Natural killer cell (primary cell): ENCODE measurements around the gene PLEKHN1. TPM values are rescaled to one million over a fixed set of nuclear protein-coding genes. Genes with fewer than 3 reads are reported as not detected.

ENCODE experiments used
- ATAC-seq, 3 donors: fragments of 150-1000 bp in 2 of 3; fragments of 200-7000 bp in 1 of 3; cut with Tn5 transposase; 1 replicate in 1 of 3; 2 replicates in 2 of 3; pipeline ENCODE4 v1.10.0; 2021; ENCODE audit warnings: mild to moderate bottlenecking in 2 of 3, moderate library complexity in 2 of 3
- DNase-seq, 2 donors: peaks; one replicate each; pipeline versions ENCODE4 v3.0.0 to v3.0.0-alpha.2; 2013 to 2021; ENCODE audit warnings: mixed read lengths in 1 of 2
- H3K27ac ChIP-seq: one replicate; pipeline ENCODE4 v1.5.1; 2013; ENCODE audit warnings: mild to moderate bottlenecking, low read length
- H3K27me3 ChIP-seq: one replicate; pipeline ENCODE4 v1.6.1; 2013; ENCODE audit warnings: low read length; ENCODE audit not compliant: control insufficient read depth, insufficient read depth
- H3K36me3 ChIP-seq: one replicate; pipeline ENCODE4 v1.6.1; 2013; ENCODE audit warnings: low read length; ENCODE audit not compliant: control insufficient read depth, insufficient read depth
- H3K4me1 ChIP-seq: one replicate; pipeline ENCODE4 v1.6.1; 2013; ENCODE audit warnings: low read length; ENCODE audit not compliant: control insufficient read depth, insufficient read depth
- H3K4me3 ChIP-seq: one replicate; pipeline ENCODE4 v1.5.1; 2013; ENCODE audit warnings: low read length
- H3K9me3 ChIP-seq: one replicate; pipeline ENCODE4 v1.6.1; 2013; ENCODE audit warnings: low read length; ENCODE audit not compliant: control insufficient read depth, insufficient read depth
- H3K27ac Mint-ChIP-seq, 2 donors: one replicate each; pipeline ENCODE4 v1.8.0; 2022; ENCODE audit warnings: mild to moderate bottlenecking in 2 of 2, mixed read lengths in 2 of 2, moderate library complexity in 1 of 2
- H3K27me3 Mint-ChIP-seq, 2 donors: one replicate each; pipeline ENCODE4 v1.8.0; 2022; ENCODE audit warnings: low read depth in 2 of 2, mixed read lengths in 2 of 2
- H3K36me3 Mint-ChIP-seq: one replicate; pipeline ENCODE4 v1.8.0; 2022; ENCODE audit warnings: mixed read lengths
- H3K4me1 Mint-ChIP-seq, 2 donors: one replicate each; pipeline ENCODE4 v1.8.0; 2022; ENCODE audit warnings: mixed read lengths in 2 of 2
- H3K4me3 Mint-ChIP-seq: one replicate; pipeline ENCODE4 v1.8.0; 2022; ENCODE audit warnings: mild to moderate bottlenecking, moderate library complexity, mixed read lengths
- H3K9me3 Mint-ChIP-seq, 2 donors: one replicate each; pipeline ENCODE4 v1.8.0; 2022; ENCODE audit warnings: mixed read lengths in 2 of 2
- CTCF ChIP-seq: fragments of 200-600 bp; IDR thresholded peaks from one replicate; pipeline ENCODE4 v1.8.0; 2022; ENCODE audit warnings: antibody characterized with exemption
- WGBS: methylation state at CpG from one replicate; pipeline ENCODE4 v1.1.7; 2013; ENCODE audit warnings: missing lambda C conversion rate; ENCODE audit not compliant: insufficient coverage; 5-methylcytosine and 5-hydroxymethylcytosine counted together
- intact Hi-C: fragments of 100-400 bp; cut with micrococcal nuclease; formaldehyde crosslinking; loops from one replicate; pipeline ENCODE4 v1.14.2; 2022
- total RNA-seq, 4 donors: library from RNA; stranded (reverse); fragments of 120-200 nt in 1 of 4; gene quantifications; one replicate each; pipeline versions ENCODE4 v1.2.3 to v1.2.4, GENCODE V29; 2013 to 2022

PLEKHN1 gene
- total RNA-seq, 3 donors from 2014 or later (not counting 1 experiment from before 2014, with no cell fraction given) = 1.3 to 1.9 (median 1.3) TPM

- no peak overlapping the region for H3K27ac Mint-ChIP-seq
- no peak overlapping the region for H3K4me3 ChIP-seq
- H3K4me1 Mint-ChIP-seq = peaks cover 0 to 12% of the 10 kb centered on the region in 2 donors
- TF ChIP-seq CTCF = no peak
- H3K27me3 Mint-ChIP-seq = peaks cover 12 to 29% of the 10 kb centered on the region in 2 donors
- H3K27ac ChIP-seq = no peak overlapping the region
- no peaks in the 10 kb centered on the region for H3K9me3 Mint-ChIP-seq
- peaks cover 30% of the 10 kb centered on the region for H3K27me3 ChIP-seq
- H3K9me3 ChIP-seq = no peaks in the 10 kb centered on the region
- H3K36me3 Mint-ChIP-seq = no peaks in the 10 kb centered on the region
- intact Hi-C loops = no loop called here
- H3K4me3 Mint-ChIP-seq = peak overlapping the region; percentile 78
- H3K4me1 ChIP-seq = peaks cover 30% of the 10 kb centered on the region
- peak in 1 of 3 donors; percentile 7 for ATAC-seq
- WGBS = 2% methylated on average over 36 of the region's 36 CpGs
- DNase-seq = peak in 1 of 2 donors; percentile 40
- peaks cover 8% of the 10 kb centered on the region for H3K36me3 ChIP-seq
These were observed 25.2 kb upstream of the PLEKHN1 start for GRCh38 chr1:941015-941587.

DNA sequence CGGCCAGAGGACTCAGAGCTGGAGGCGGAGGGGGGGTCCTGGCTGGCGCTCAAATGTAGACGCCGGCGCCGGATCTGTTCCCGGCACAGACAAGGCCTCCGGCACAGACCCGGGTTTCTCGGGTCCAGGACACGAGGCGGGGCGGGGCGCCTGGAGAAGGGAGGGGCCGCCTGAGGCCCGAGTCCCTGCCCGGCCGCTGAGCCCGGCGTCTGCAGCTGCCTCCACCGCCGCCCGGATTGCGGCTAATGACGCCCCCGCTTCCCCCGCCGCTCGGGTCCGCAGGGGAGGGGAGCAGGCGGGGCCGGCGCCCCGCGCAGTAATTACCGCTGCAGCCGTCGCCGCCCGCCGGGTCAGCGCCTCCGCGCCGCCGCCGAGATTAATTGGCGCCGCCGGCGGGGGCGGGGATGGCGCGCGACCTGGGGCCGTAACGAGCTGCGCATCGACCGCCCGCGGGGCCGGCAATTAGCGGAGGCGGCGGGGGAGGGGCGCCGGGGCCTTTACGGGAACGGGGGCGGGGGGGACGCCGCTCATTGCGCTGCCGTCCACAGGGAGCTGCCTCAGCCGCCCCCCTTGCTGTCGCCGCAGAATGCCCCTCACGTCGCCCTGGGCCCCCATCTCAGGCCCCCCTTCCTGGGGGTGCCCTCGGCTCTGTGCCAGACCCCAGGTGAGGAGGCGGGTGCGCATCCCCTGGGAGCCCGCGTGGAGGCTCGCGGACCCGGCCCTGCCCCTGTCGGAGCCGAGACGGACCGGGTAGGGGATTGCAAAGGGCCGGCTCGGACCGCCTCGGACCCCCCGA, 24.5 kb upstream of the PLEKHN1 start:
- Histone ChIP-seq H3K27me3 (peaks cover 30% of the 10 kb centered on the region), H3K27ac (no peak overlapping the region), H3K36me3 (peaks cover 12% of the 10 kb centered on the region), H3K4me3 (no peak overlapping the region), H3K9me3 (no peaks in the 10 kb centered on the region), H3K4me1 (peaks cover 30% of the 10 kb centered on the region)
- DNase-seq (peak in 1 of 2 donors; percentile 25), ATAC-seq (peak in 2 of 3 donors; percentile 23 to 39)
- Mint-ChIP-seq H3K4me1 (peaks cover 0 to 12% of the 10 kb centered on the region in 2 donors), H3K36me3 (no peaks in the 10 kb centered on the region), H3K9me3 (no peaks in the 10 kb centered on the region), H3K4me3 (peak overlapping the region; percentile 78), H3K27me3 (peaks cover 12 to 27% of the 10 kb centered on the region in 2 donors), H3K27ac (no peak overlapping the region)
- intact Hi-C loops = no loop called here
- TF ChIP-seq CTCF = no peak
- under 1% methylated on average over 98 of the region's 98 CpGs for WGBS

GRCh38 chr1:942411-942821, 23.9 kb upstream of the PLEKHN1 start:
- peaks cover 17% of the 10 kb centered on the region for H3K36me3 ChIP-seq
- TF ChIP-seq CTCF = no peak
- Mint-ChIP-seq H3K27ac (no peak overlapping the region), H3K36me3 (no peaks in the 10 kb centered on the region), H3K4me1 (peaks cover 0 to 12% of the 10 kb centered on the region in 2 donors), H3K9me3 (no peaks in the 10 kb centered on the region), H3K4me3 (no peak overlapping the region), H3K27me3 (peaks cover 12 to 24% of the 10 kb centered on the region in 2 donors)
- intact Hi-C loops = no loop called here
- H3K27me3 ChIP-seq = peaks cover 30% of the 10 kb centered on the region
- under 1% methylated on average over 48 of the region's 48 CpGs for WGBS
- H3K4me1 ChIP-seq = peaks cover 30% of the 10 kb centered on the region
- ATAC-seq (peak in 1 of 3 donors; percentile 14), DNase-seq (peak in 1 of 2 donors; percentile 35)
- no peak overlapping the region for H3K4me3 ChIP-seq
- no peaks in the 10 kb centered on the region for H3K9me3 ChIP-seq
- H3K27ac ChIP-seq = no peak overlapping the region
